ENCODE data around the gene WWOX. TPM values are rescaled to one million over a fixed set of nuclear protein-coding genes. Genes with fewer than 3 reads are reported as not detected.

The WWOX gene
- total and polyA plus RNA-seq, 2 of the 13 experiments (the other 11 are each of a cell fraction or from before 2014, with no cell fraction given) = 9.1 to 37.4 TPM

- DNase-seq (ENCODE audit: low spot score) (no peak), FAIRE-seq (no peak), ATAC-seq (no peak)
- no peak overlapping the region for H3K9ac ChIP-seq (ENCODE audit: insufficient read depth, low read depth, low read length)
- POLR2A ChIA-PET = no interaction called here
- H3K4me1 ChIP-seq (ENCODE audit: insufficient read depth, low read length) = no peaks in the 10 kb centered on the region
- TF ChIP-seq SUZ12 (IDR thresholded peaks at IDR 0.05; ENCODE audit: low read depth, low read length) (no peak), FOXO1 (CRISPR knock-in tag; IDR thresholded peaks at IDR 0.05) (no peak), IRF9 (CRISPR knock-in tag; IDR thresholded peaks at IDR 0.05; ENCODE audit: borderline replicate concordance) (no peak), PBX2 (CRISPR knock-in tag; IDR thresholded peaks at IDR 0.05) (no peak)
- in situ Hi-C loops (cut with HindIII; ENCODE audit: extremely low pct_ligation_motif_present, low pct_unique_long_range_greater_than_20kb) = no loop called here
- 76% methylated on average over 7 of the region's 7 CpGs for whole genome bisulfite sequencing (ENCODE audit: low lambda C conversion rate)
- H3K36me3 ChIP-seq (replicated peaks in 1 of 2; ENCODE audit: control insufficient read depth in 1 of 2, insufficient read depth in 2 of 2, low read length in 2 of 2) = no peaks in the 10 kb centered on the region
- CTCF ChIA-PET (ENCODE audit: low intra/inter-chr PET ratio, low total read pairs) = no interaction called here
- no peak overlapping the region for H3K27ac ChIP-seq (ENCODE audit: extremely low read length, insufficient read depth, low read length)
- no peak overlapping the region for H3K4me2 ChIP-seq (ENCODE audit: low read depth, low read length)
- H3K79me2 ChIP-seq (ENCODE audit: insufficient read depth, low read length) = no peaks in the 10 kb centered on the region
- H3K9me3 ChIP-seq (ENCODE audit: low read length) = no peaks in the 10 kb centered on the region
- H4K20me1 ChIP-seq (ENCODE audit: insufficient read depth, low read length) = no peaks in the 10 kb centered on the region
- H2AFZ ChIP-seq (ENCODE audit: low read length) = no peak overlapping the region
- H3K27me3 ChIP-seq (ENCODE audit: control insufficient read depth in 1 of 2, insufficient read depth in 2 of 2, low read length in 2 of 2) = 0 out of 5 replicates have a peak, but pooled peaks cover 0 to 3% of the 10 kb centered on the region in 2 experiments
- no peak overlapping the region for H3K4me3 ChIP-seq (replicated peaks in 1 of 3; ENCODE audit: insufficient read depth in 1 of 3, low read depth in 2 of 3, low read length in 3 of 3)
- intact Hi-C loops (cut with micrococcal nuclease; ENCODE audit: unreplicated experiment) = no loop called here
- no TSS peak for BruUV-seq (replicated peaks)
Measured at GRCh38 chr16:79097166-79097565, 997.7 kb downstream of the WWOX start.

- DNase-seq (ENCODE audit: low spot score) (no peak), FAIRE-seq (no peak), ATAC-seq (no peak)
- Histone ChIP-seq H3K27ac (ENCODE audit: extremely low read length, insufficient read depth, low read length) (no peak overlapping the region), H3K79me2 (ENCODE audit: insufficient read depth, low read length) (no peaks in the 10 kb centered on the region), H3K36me3 (replicated peaks in 1 of 2; ENCODE audit: control insufficient read depth in 1 of 2, insufficient read depth in 2 of 2, low read length in 2 of 2) (no peaks in the 10 kb centered on the region), H3K4me1 (ENCODE audit: insufficient read depth, low read length) (no peaks in the 10 kb centered on the region), H3K27me3 (ENCODE audit: control insufficient read depth in 1 of 2, insufficient read depth in 2 of 2, low read length in 2 of 2) (0 out of 5 replicates have a peak, but pooled peaks cover 0 to 3% of the 10 kb centered on the region in 2 experiments), H3K4me3 (replicated peaks in 1 of 3; ENCODE audit: insufficient read depth in 1 of 3, low read depth in 2 of 3, low read length in 3 of 3) (no peak overlapping the region), H2AFZ (ENCODE audit: low read length) (no peak overlapping the region), H3K4me2 (ENCODE audit: low read depth, low read length) (no peak overlapping the region), H3K9me3 (ENCODE audit: low read length) (no peaks in the 10 kb centered on the region), H4K20me1 (ENCODE audit: insufficient read depth, low read length) (no peaks in the 10 kb centered on the region), H3K9ac (ENCODE audit: insufficient read depth, low read depth, low read length) (no peak overlapping the region)
- CTCF ChIA-PET (ENCODE audit: low intra/inter-chr PET ratio, low total read pairs) = no interaction called here
- 67% methylated on average over 7 of the region's 7 CpGs for WGBS (ENCODE audit: low lambda C conversion rate)
- intact Hi-C loops (cut with micrococcal nuclease; ENCODE audit: unreplicated experiment) (no loop called here), in situ Hi-C loops (cut with HindIII; ENCODE audit: extremely low pct_ligation_motif_present, low pct_unique_long_range_greater_than_20kb) (no loop called here)
- BruUV-seq (replicated peaks) = no TSS peak
- POLR2A ChIA-PET = no interaction called here
- TF ChIP-seq EZH2 (conservative IDR thresholded peaks at IDR 0.05; ENCODE audit: low read depth, low read length) = no peak
- TF ChIP-seq ZNF616 (CRISPR knock-in tag; IDR thresholded peaks at IDR 0.05; ENCODE audit: low read depth) = no peak
- no peak for TF ChIP-seq ZBTB14 (CRISPR knock-in tag; IDR thresholded peaks at IDR 0.05)
- TF ChIP-seq ZBTB44 (CRISPR knock-in tag; IDR thresholded peaks at IDR 0.05) = no peak
- TF ChIP-seq SMARCC2 (IDR thresholded peaks at IDR 0.05) = no peak
- no peak for TF ChIP-seq ZNF558 (CRISPR knock-in tag; IDR thresholded peaks at IDR 0.05; ENCODE audit: borderline replicate concordance)
- TF ChIP-seq ZFAT (CRISPR knock-in tag; conservative IDR thresholded peaks at IDR 0.05) = no peak
- no peak for TF ChIP-seq RXRB (CRISPR knock-in tag; IDR thresholded peaks at IDR 0.05; ENCODE audit: borderline replicate concordance)
- TF ChIP-seq ERF (CRISPR knock-in tag; IDR thresholded peaks at IDR 0.05) = no peak
- TF ChIP-seq ZBTB43 (CRISPR knock-in tag; conservative IDR thresholded peaks at IDR 0.05) = no peak
Measured at GRCh38 chr16:79097771-79098170, 998.3 kb downstream of the WWOX start.
